A204.1 (cell line): ENCODE data around the gene LHFPL6.

Experiments used
- FAIRE-seq: peaks from 2 replicates; lab custom pipeline; 2012; peaks lifted over from hg19 to GRCh38; lab: Jason Lieb, UNC

LHFPL6 gene

DNA sequence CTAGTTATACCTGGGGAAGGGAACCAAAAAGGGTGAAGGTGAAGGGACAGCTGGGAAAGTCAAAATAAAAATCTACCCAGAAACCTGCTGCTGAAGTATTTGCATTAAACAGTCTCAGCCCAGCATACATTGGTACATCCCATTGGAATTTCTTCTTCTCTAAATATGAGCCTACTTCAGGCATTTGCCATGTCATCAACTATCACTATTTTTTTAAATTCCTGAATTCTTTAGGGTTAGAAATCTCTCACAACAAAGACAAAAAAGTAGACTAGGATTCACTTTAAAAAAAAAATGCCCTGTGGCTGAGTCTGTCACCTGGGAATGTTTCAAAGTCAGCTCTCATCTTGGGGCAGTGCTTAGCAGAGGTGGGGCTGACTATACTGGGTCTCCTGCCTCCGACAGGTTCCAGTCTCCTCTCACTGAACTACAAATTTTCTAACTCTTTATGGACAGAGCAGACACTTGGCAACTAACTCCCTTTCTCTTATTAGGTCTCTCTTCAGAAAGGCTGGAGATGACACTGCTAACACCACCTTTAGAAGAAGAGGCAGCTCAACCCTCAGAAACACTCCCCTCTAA, 141.2 kb downstream of the LHFPL6 start:
- no peak for FAIRE-seq

DNA sequence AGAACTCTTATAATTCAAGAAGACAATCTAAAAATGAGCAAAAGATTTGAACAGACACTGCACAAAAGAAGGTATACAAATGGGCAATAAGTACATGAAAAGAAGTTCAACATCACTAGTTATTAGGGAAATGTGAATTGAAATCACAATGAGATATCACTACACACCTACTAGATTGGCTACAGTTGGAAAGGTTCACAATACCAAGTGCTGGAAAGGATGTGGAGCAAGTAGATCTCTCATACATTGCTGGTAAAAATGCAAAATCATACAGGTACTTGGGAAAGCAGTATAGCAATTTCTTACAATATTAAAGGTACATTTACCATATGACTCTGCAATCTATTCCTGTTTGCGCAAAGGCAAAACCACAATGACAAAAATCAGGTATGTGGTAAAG, 145.7 kb downstream of the LHFPL6 start:
- FAIRE-seq = no peak

DNA sequence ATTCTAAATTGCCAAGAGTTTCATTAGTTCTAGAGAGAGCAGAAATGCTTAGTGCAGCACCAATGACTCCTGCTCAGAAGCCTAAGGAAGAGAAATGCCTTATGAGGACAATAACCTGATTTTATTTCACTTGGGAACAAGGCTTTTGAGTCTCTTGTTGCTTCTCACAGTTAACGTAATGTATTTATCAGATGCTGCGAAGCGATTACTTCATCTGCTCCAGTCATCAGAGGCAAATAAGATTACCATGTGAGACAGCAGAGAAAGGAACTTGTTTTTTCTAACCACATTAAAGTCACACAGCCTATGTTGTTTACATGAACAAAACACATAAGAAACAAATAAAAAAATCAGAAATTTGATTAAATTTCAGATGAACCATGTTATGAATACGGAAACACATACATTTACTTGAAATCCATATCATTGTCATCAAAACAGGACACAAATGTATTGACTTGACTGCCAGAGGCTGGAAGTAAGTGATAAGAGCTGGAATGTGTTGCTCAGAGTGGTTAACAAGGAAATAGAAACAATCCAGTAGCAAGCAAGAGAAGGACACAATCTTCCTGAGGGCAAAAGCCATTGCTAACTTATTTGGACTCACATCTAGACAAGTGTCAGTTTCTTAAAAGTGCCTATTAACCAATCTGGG, 147.3 kb downstream of the LHFPL6 start:
- no peak for FAIRE-seq

DNA sequence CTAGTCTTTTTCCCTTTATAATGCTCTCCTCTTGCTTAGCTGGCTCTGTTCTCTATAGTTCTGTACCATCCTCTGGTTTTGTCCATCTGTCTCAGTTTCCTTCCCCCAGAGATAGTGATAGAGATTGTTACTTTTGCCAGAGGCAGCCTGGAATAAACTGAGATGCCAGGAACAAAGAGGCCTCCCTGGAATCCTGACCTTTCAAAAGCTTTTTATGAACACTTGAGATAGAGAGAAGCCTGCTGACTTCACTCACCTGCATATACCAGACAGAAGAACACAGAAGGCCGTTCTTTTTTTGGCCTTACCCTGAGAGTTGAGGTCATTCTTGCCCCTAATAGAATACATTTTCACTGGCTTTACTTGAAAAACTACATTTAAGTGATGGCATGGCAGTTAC, 150.2 kb downstream of the LHFPL6 start:
- no peak for FAIRE-seq

DNA sequence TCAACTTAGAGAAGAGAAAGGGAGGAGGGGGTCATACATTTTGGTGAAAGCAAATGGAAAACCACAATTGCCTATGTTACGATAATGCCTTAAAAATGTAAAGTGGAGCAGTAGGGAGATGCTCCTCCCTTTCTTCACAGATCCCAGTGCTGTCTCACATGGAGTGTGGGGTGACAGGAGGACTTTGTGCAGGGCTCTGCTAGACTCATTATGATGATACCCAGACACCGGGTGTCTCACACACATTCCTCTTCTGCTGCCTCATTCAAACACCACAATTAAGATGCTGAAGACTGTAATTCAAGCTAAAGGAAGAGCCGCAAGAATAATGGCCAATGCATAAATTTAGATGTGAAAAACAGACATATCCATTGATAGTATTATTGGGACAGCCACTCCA, 150.6 kb downstream of the LHFPL6 start:
- no peak for FAIRE-seq

DNA sequence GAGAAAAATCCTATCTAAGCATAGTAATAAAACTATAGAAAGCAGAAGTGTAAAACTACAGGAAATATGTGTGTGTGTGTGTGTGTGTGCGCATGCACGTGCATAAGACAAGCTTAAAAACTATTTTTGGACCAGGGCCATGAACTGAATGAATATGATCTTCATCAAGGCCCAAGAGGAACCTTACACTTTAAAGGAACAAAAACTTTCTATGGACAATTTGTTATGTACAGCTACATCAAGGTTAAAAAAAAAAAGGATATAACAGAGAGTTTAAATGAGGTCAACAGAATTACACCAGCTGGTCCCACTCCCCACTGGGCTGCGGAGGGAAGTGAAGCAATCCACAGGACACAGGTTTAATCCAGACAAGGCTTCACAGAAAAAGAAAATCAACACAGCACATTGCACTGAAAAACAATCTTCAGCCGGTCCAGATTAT, 151.1 kb downstream of the LHFPL6 start:
- no peak for FAIRE-seq

DNA sequence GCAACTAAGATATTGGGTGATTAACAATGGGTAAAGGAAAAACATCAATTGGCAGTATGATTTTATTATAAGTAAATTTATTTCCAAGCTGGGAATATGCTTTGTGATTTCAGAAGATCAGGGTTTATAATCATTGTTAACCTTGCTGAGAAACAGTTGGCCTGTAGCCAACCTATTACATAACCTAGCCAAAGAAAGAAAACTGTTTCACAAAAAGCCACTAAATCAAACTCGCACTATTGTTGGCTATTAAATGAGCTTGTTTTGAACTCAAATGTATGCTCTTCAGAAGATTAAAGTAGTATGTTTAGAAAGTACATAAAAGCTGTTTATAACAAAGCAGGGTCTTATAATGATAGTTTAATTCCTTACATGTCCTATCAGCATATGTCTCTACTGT, 151.7 kb downstream of the LHFPL6 start:
- no peak for FAIRE-seq

DNA sequence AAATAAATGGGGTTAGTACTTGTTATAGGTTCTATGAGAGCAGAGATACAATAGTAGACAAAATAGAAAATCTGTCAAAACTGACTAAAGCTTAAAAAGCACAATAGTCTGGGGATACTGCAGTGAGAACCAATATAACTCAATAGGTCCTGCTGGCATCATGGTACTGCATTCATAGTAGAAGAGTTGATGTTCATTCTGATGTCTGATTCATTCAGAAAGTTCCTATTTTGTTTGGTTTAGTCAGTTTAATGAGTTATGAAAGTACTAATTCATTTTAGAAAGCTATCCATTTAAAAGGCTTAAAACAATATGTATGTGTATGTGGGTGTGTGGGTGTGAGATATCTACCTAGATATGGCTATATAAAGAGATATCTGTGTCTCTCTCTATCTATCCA, 152.8 kb downstream of the LHFPL6 start:
- no peak for FAIRE-seq

DNA sequence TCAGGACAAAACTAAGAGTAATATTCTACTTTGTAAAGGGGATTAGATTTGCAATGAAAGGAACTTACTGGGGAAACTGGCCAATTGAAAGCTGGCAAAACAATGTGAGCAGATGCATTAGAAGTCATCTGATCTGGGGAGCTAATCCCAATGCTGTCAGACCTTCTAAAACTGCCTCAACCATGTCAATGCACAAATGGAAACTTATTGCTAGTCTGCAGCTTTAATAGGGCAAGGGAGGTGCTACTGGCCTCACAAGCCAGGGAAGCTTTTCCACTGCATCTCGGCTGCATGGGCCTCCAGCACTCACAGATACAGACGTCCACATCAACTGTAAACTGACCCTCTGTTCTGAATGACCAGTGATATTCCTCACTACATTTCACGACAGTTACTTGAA, 154.2 kb downstream of the LHFPL6 start:
- no peak for FAIRE-seq

DNA sequence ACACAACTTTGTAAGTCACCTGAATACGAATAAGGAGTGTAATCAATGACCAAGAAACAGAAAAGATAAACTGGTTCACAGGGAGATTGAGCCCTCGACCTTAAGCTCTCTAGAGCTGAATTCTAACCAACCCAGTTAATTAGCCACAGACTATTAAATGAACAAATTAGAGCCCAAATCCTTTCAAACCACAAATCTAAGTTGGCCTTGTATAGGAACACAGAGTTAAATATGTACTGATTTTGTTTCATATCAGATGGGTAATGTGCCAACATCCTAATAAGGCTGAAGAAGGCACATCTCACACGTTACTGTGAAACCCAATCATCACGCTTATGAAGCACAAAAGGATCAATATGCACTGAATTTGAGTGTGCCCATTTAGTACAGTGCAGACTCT, 156.1 kb downstream of the LHFPL6 start:
- no peak for FAIRE-seq

DNA sequence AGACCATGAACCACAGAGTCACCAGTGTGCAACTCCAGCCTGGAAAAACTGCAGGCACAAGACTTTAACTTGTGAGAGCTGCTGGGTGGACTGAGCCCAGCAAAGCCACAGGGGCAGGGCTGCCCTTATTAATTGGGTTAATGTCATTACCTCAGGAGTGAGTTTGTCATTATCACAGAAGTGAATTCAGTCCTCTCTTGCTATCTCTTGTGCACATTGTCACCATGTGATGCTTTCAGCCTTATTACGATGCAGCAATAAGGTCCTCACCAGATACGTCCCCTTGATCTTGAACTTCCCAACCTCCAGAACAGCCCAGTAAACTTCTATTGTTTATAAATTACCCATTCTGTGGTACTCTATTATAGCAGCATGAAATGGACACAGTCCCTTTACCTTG, 158.1 kb downstream of the LHFPL6 start:
- no peak for FAIRE-seq

DNA sequence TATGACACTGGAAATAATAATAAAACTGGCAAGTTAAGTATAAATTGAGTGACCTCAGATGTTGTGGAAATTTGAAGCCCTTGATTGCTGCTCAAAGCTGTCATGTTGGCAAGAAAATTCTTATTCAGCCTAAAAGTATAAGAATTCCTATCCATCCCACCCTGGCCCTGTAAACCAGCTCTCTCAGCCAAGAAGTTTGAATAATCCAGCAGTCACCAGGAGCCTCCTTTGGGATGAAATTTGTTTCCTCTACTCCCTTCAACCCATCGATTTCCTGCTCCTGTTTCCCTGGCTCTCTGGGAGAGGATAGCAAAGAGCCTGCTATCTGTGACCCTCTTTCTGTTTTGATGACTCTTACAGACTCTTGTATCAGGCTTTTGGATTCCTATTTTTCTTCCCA, 169.3 kb downstream of the LHFPL6 start:
- no peak for FAIRE-seq

DNA sequence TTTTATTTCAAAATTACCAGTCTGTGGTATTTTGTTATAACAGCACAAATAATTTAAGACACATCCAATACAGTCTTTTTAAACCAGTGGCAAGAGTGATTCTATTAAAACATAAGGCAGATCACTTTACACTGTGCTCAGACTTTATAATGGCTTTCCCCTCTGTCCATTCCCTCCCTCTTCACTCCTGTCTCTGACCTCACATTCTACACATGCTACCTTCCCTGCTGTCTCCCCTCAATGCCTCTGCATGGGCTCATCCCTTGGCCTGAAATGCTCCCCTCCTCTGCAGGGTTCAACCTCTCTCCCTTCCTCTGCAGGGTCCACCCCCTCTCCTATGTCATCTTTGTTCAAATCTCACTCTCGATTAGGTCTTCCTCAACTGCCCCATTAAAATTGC, 170.8 kb downstream of the LHFPL6 start:
- FAIRE-seq = no peak

DNA sequence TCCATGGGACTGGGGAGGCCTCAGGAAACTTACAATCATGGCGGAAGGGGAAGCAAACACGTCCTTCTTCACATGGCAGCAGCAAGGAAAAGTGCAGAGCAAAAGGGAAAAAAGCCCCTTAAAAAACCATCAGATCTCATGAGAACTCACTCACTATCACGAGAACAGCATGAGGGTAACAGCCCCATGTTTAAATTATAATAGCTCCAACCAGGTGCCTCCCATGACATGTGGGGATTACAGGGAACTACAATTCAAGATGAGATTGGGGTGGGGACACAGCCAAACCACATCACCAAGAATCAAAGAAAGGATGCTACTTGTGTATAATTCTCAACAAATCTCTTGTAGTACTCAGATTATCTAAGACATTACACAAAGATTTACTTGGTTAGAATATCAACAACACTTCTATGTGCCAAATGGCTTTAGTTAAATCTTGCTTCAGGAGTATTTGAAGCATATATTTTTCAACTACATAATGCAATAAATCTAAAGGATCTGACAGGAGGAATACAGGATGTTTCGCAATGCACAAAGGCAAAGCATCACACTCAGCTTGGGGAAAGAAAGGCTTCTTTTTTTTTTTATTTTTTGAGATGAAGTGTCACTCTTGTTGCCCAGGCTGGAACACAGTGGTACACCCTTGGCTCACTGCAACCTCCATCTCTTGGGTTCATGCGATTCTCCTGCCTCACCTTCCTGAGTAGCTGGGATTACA, 180.0 kb downstream of the LHFPL6 start:
- FAIRE-seq = no peak

DNA sequence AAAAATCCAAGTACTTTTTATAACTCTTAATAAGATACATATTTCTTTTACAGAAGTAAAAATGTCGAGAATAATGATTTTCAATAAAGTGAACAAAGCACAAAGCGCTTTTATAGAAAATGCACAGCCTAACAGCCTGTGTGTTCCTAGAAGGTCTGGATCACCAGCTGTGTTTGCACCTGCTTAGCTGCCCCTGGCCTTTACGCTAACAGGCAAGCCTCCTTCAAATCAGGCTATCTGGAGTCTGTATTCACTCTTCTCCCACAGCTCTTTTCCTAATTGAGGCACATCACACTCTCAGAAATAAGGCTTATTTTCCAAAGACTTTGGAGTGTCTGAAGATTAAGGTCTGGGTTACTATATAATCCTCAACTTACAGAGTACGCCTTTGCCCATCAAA, 183.1 kb downstream of the LHFPL6 start:
- FAIRE-seq = no peak

DNA sequence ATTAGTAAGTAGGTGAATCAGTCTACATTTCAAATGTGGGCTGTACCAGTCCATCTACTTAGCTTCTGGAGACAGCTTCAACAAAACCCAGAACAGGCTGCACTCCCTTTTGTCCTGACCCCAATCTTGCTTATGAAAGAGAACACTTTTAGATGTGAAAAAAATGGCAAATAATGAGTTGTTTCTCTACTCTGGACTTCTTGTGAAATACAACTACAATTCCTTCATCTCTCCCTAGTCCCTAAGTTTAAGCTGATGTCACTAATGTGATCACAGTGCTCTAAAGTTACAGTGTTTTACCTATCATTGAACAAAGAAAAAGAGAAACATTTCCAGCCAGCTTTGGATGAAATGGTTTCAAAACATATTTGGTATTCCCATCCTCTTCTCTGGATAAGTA, 183.9 kb downstream of the LHFPL6 start:
- FAIRE-seq = no peak

DNA sequence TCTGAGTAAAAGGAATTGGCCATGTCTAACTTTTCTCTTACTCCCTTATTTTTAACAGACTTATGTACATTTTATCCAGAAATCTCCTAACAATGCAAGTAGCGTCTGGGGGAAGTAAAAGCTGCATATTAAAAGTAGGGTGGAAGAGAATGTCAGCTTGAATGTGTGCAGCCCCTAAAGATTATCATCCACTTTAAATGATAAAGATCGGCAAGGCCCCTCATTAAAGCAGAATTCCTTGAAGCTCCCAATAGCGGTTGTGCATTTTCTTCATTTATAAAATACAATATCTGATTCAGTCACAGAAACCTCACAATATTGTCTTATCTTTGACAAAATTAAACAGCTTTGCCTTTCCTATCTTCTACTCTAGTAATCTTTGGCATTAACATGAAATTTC, 184.6 kb downstream of the LHFPL6 start:
- FAIRE-seq = no peak

DNA sequence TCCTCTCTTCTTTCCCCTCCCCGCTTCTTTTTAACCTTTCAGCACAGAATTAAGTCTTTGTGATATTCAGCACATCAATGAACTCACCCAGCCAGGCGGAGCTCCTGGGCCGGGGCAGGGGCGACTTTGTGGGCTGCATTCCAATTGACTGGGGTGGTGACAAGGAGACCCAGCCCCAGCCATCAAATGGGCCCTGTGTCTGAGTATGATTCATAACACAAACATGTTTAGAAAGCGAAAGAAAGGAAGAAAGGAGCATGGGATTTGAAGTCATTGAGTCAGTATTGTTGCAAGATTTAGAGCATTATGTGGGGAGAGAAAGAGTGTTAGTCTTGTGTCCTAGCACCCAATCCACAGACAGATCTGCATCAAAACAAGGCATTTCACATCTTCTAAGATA, 185.3 kb downstream of the LHFPL6 start:
- FAIRE-seq = no peak

DNA sequence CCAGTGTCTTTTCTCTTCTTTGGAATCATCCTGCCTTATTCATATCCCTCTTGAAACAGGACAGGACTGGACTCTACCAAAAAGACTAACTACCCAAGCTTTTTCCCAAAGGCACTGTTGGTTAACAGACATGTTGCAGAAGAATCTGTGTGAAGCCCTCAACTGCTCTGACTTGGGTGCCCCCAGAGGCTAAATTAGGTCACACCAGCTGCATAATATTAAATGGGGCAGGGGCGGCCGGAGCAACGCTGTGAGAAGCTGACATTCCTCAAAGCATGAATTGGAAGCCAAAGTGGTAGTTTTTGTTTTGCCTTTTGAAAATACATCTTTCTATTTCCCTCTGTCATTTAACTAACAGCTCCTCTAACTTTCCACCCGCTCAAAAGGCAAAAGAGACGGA, 185.9 kb downstream of the LHFPL6 start:
- FAIRE-seq = no peak

DNA sequence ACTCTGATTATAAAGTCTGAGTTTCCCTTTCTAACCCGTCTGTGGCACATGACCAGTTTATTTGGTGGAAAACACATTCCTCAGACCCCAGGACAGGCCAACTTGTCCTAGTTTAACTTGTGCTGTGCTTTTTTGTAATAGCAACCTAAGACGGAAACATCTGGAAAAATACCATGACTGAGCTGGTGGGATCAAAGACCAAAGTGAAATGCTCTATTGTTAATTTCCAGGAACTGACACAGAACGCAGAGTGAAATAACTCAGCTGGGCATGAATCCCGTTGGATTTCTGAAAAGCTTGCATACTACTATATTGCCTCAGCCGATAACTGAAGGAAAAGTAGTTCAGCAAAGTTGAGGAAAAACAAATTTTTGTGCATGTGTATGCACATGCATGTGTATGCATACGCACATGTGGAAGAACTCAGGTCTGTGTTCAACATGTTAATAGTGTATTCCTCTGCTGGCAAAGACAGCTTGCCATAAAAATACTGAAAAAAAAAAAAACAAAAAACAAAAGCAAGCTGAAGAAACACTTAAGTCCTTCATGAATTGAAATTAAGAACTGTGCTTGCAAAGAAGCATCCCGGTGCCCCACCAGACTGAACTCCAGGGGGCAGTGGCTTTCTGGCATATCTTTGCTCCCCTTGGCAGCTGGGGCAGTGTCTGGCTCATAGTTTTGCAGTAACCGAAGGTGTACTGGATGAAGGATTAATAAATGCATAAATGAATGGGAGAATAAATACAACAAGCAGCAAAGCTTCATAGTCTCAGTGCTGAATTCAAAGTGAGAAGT, 187.8 kb downstream of the LHFPL6 start:
- no peak for FAIRE-seq

DNA sequence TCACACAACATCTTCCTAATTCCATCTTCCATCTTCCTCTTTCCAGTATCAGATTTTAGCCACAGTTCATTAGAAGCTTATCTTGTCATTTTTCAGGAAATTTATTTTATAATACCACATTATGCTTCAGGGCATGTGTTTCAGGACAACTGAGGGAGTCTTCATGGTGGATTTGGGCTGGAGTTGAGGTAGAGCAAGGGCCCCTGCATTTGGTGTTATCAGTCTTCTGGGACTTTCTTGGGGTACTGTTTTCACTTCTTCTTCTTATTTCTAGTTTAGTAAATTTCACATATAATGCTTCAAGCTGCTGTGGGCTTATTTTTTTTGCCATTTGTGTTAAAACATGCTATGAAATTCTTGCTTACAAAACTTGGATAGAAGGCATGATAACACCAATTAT, 188.7 kb downstream of the LHFPL6 start:
- FAIRE-seq = no peak

DNA sequence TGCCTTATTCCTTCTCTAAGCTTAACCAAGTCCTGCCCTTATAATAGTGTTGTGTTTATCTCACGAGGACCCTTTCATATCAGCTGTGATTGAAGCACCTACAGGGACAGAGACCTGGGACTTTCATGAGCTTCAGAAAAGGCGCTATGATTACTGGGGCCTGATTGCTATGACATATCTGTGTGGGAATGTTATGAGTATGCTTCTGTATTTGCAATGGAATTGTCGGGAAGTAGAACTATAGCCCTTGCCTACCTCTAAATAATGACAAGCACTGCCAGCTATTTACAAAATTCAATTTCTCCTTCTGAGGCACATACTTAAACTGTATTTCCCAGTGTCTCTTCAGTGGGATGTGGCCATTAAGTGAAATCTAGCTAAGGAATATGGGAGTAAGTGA, 191.5 kb downstream of the LHFPL6 start:
- no peak for FAIRE-seq

DNA sequence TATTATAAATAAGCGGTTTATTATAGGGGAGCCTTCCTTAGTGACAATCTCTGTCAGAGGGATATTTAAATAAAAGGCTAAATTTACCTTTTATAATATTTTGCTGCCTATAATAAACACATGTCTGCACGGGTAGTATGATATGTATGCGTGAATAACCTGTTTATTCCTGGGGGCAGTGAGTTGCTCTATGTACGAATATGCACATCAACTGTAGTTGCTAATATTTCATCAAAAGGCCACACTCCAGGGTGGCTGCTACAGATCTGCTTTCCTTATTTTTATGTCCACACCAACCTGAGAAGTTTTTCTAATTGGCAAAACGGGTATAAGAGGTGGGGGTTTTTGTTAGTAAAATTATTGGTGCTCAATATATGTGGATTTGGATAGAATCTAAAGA, 192.0 kb downstream of the LHFPL6 start:
- FAIRE-seq = no peak
